Activated T-cell treated with anti-CD3 and anti-CD28 coated beads, Interleukin-2, amount 50 U/mL, for 24 hours (primary cell): ENCODE data around the gene RAB6B.
"Not testable (repeated sequence)": the region's sequence is repeated elsewhere in the genome, so short reads cannot be mapped to it uniquely, and the experiment has no call there.

ENCODE experiments used
- DNase-seq: peaks from one replicate; pipeline ENCODE4 v3.0.0-alpha.2; 2020
- H3K27ac Mint-ChIP-seq: 2 replicates; pipeline ENCODE4 v1.8.0; 2020; ENCODE audit warnings: mild to moderate bottlenecking, mixed read lengths
- H3K27me3 Mint-ChIP-seq: 2 replicates; pipeline ENCODE4 v1.8.0; 2020; ENCODE audit warnings: mixed read lengths
- H3K36me3 Mint-ChIP-seq: 2 replicates; pipeline ENCODE4 v1.8.0; 2020; ENCODE audit warnings: low read depth, mixed read lengths
- H3K4me1 Mint-ChIP-seq: 2 replicates; pipeline ENCODE4 v1.8.0; 2020; ENCODE audit warnings: low read depth, mixed read lengths
- H3K4me3 Mint-ChIP-seq: 2 replicates; pipeline ENCODE4 v1.8.0; 2020; ENCODE audit warnings: mild to moderate bottlenecking, moderate library complexity, mixed read lengths
- H3K9me3 Mint-ChIP-seq: 2 replicates; pipeline ENCODE4 v1.8.0; 2020; ENCODE audit warnings: mixed read lengths

Gene RAB6B

DNA sequence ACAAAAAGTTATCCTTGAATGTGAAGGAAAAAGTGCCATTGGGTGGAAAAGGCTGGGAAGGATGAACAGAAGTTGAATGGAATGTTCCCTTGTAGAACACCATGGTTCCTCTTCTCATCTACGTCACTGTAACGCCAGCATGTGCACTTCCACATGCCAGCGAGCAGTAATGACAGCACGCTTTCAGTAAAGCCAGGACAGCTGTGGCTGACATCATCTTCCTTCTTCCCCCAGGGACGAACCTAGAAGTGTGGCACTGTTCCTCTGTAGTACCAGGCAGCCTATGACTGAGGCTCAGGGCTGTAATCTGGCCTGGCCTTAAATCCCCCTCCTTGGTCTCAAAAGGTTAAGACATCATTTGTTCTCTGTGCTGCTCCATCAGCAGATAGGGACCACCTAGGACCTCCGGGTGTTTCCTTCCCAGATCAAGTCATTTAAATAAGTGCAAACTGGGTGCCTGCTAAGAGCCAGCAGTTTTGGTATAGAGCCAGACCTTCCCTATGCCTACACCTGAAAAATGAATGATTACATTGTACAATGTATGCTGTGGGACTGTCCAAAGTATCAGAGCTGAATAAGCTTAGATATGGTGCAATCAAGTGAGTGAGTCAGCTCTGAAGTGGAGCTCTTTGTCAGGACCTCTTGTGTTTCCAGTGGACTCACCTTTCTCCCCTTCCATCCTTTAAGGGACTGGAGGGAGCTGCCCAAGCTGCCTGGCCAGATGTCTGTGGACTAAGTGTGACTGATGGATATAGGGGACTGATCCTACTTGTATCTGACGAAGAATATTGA, 95.7 kb downstream of the RAB6B start:
- DNase-seq: no peak
- Mint-ChIP-seq H3K4me3 (no peak overlapping the region), H3K4me1 (peaks cover 7% of the 10 kb centered on the region), H3K27me3 (peaks cover 25% of the 10 kb centered on the region), H3K27ac (no peak overlapping the region), H3K36me3 (no peaks in the 10 kb centered on the region), H3K9me3 (no peaks in the 10 kb centered on the region)

DNA sequence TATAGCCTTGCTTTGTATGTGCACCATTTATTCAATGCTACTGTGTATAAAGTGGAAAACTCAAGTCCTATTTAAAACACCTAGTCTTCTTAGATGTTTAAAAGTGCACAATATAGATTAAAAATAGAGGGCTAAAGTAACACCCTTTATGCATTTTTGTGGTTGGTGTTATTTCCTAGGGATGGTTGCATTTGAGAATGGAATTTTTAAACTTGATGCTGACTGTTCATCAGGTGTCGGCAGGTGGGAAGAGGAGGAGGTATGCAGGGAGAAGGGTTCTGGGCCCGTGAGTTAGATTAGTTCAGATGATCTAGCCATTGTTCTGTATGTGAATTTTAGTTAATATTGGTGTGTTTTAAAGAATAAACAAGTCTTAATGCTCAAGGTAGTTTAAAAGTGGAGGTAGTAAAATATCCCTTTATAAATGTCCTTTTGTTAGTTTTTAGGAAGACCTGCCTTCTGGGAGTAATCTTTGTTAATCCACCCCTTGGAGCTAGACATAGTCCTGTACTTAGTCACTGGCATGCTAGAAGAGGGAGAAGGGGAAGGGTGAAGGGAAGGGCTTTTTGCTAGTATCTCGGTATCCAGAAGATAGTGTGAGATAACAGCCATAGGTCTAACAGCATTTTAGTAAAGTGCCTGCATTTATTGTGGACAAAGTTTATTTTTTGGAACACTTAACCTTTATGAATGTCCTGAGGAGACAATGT, 98.1 kb downstream of the RAB6B start:
- H3K4me1 Mint-ChIP-seq: no peaks in the 10 kb centered on the region
- H3K27ac Mint-ChIP-seq: no peak overlapping the region
- H3K9me3 Mint-ChIP-seq: peaks cover 5% of the 10 kb centered on the region
- no peak overlapping the region for H3K4me3 Mint-ChIP-seq
- DNase-seq: no peak
- H3K36me3 Mint-ChIP-seq: no peaks in the 10 kb centered on the region
- H3K27me3 Mint-ChIP-seq: peaks cover 25% of the 10 kb centered on the region

DNA sequence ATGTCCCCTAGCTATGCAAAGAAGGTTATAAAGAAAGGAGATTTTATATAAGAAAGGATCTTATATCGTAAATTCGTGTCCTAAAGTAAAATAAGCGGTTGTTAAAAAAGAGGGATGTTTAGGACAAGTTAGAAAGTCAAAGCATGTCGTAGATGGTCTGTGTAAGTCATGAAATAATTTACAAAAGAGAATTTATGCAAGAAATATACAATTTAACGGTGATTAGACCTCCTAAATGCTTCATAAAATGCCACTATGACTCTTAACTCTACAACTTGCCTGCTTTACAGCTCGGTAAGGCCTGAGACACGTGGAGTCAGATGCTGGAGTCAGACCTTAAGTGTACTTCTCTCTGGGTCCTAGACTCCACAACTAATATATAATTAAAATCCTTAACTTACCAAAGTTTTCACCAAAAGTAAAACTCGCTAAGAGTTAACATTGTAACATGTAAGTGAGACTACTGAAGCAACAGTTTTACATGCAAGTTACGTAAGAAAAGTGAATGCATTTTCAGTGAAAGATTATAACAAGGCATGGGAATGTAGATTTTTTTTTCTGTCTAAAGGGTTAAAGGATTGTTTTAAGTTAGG, 103.4 kb downstream of the RAB6B start:
- DNase-seq: no peak
- Mint-ChIP-seq H3K4me3 (no peak overlapping the region), H3K4me1 (no peaks in the 10 kb centered on the region), H3K27ac (no peak overlapping the region), H3K36me3 (no peaks in the 10 kb centered on the region), H3K27me3 (peaks cover 7% of the 10 kb centered on the region), H3K9me3 (peaks cover 12% of the 10 kb centered on the region)

DNA sequence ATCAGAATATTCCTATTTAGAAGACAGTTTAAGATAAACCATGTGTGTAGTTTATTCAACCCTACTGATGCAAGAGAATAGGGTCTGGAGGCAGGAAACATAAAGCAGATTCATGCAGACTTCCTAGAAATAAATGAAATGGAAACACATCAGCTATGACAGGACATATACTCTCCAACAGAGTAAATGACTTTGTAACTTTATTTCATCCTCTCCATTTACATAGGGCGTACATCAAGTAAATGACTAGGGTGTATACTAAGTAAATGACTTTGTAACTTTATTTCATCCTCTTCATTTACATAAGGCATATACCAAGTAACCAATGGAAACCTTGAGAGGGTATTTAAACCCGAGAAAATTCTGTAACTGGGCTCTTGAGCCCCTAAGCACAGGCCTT, 107.7 kb downstream of the RAB6B start:
- H3K9me3 Mint-ChIP-seq: peaks cover 13% of the 10 kb centered on the region
- no peaks in the 10 kb centered on the region for H3K4me1 Mint-ChIP-seq
- H3K27me3 Mint-ChIP-seq: no peaks in the 10 kb centered on the region
- no peak overlapping the region for H3K27ac Mint-ChIP-seq
- no peak overlapping the region for H3K4me3 Mint-ChIP-seq
- H3K36me3 Mint-ChIP-seq: no peaks in the 10 kb centered on the region
- DNase-seq: no peak

DNA sequence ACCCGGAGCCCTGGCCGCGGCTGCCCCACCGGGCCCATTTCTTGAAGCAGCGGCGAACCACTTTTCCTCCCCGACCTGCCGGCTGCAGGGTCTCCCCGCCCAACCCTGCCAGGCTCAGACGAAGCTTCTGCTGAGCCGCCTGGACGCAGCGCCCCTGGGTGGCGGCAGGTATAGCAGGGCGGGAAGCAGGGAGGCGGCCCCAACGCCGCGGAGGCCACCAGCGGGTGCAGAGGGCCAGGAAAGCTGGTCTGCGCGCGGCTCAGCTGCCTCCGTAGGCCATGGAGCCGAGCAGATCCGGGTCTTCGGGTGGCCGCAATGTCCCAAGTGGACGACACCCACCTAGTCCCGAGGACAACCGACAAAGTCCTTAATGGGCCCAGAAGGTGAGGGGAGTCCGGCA, 111.9 kb downstream of the RAB6B start:
- Mint-ChIP-seq H3K4me3 (no peak overlapping the region), H3K27ac (no peak overlapping the region), H3K9me3 (peaks cover 2% of the 10 kb centered on the region), H3K4me1 (no peaks in the 10 kb centered on the region), H3K36me3 (no peaks in the 10 kb centered on the region), H3K27me3 (peaks cover 17% of the 10 kb centered on the region)
- no peak for DNase-seq

DNA sequence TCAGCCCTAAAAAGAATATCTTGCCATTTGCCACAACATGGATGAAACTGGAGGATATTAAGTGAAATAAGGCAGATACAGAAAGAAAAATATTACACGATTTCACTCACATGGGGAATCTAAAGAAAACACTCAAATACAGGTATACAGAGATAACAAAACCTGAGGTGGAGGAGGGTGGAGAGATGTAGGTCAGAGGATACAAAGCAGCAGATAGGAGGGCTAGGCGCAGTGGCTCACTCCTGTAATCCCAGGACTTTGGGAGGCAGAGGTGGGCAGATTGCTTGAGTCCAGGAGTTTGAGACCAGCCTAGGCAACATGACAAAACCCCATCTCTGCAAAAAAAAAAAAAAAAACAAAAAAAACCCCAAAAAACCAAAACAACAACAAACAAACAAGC, 113.2 kb downstream of the RAB6B start:
- DNase-seq: no peak
- H3K9me3 Mint-ChIP-seq: peaks cover 2% of the 10 kb centered on the region
- H3K4me3 Mint-ChIP-seq: no peak overlapping the region
- no peaks in the 10 kb centered on the region for H3K4me1 Mint-ChIP-seq
- no peak overlapping the region for H3K27ac Mint-ChIP-seq
- H3K27me3 Mint-ChIP-seq: peaks cover 18% of the 10 kb centered on the region
- H3K36me3 Mint-ChIP-seq: no peaks in the 10 kb centered on the region

DNA sequence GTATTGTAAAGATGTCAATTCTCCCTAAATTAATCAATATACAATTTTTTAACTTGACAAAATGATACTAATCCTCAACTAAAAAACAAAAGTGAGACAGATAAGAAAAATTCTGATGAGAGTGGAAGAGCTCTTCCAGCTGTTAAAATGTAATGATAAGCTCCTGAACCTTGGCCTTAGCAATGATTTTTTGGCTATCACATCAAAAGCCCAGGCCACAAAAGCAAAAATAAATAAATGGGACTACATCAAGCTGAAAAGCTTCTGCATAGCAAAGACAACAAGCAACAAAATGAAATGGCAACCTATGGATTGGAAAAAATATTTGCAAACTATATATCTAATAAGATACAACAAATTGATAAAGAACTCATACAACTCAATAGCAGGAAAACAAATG, 114.1 kb downstream of the RAB6B start:
- H3K4me3 Mint-ChIP-seq: no peak overlapping the region
- H3K4me1 Mint-ChIP-seq: no peaks in the 10 kb centered on the region
- H3K27me3 Mint-ChIP-seq: peaks cover 23% of the 10 kb centered on the region
- no peak overlapping the region for H3K27ac Mint-ChIP-seq
- DNase-seq: no peak
- peaks cover 2% of the 10 kb centered on the region for H3K9me3 Mint-ChIP-seq
- H3K36me3 Mint-ChIP-seq: no peaks in the 10 kb centered on the region

DNA sequence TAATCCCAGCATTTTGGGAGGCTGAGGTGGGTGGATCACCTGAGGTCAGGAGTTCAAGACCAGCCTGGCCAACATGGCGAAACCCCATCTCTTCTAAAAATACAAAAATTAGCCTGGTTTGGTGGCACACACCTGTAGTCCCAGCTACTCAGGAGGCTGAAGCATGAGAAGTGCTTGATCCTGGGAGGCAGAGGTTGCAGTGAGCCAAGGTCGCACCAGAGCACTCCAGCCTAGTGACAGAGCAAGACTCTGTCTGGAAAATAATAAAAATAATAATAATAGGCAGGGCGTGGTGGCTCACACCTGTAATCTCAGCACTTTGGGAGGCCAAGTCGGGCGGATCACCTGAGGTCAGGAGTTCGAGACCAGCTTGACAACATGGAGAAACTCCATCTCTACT, 114.9 kb downstream of the RAB6B start:
- not testable (repeated sequence) for H3K9me3 Mint-ChIP-seq, H3K4me1 Mint-ChIP-seq, H3K27ac Mint-ChIP-seq, H3K4me3 Mint-ChIP-seq, DNase-seq, H3K36me3 Mint-ChIP-seq
- peaks cover 26% of the 10 kb centered on the region for H3K27me3 Mint-ChIP-seq

DNA sequence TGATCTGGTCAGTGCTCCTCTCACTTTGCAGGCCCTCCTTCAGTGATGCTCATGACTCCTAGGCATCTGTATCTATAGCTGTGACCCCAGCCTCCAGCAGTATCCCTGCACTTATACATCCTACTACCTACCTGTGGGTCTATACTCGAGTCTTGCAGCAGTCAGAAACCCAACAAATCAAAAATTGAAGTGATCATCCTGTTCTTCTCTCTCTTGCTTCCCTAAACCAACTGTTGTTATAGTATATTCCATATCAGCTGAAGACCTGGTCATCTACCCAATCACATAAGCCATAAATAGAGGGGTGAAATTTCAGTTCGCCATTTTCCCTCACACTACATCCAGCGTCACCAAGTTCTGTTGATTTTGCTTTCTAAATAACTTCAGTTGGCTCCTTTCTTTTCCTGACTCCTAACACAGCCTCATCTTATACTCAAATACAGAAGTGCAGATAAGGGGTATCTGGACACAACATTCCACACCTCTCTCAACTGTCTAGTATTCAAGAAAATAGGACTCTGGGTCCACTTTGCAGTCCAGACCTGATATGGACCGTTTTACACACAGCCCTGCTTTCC, 116.0 kb downstream of the RAB6B start:
- DNase-seq: no peak
- no peaks in the 10 kb centered on the region for H3K4me1 Mint-ChIP-seq
- peaks cover 2% of the 10 kb centered on the region for H3K9me3 Mint-ChIP-seq
- H3K27me3 Mint-ChIP-seq: peaks cover 33% of the 10 kb centered on the region
- H3K4me3 Mint-ChIP-seq: no peak overlapping the region
- H3K27ac Mint-ChIP-seq: no peak overlapping the region
- no peaks in the 10 kb centered on the region for H3K36me3 Mint-ChIP-seq

DNA sequence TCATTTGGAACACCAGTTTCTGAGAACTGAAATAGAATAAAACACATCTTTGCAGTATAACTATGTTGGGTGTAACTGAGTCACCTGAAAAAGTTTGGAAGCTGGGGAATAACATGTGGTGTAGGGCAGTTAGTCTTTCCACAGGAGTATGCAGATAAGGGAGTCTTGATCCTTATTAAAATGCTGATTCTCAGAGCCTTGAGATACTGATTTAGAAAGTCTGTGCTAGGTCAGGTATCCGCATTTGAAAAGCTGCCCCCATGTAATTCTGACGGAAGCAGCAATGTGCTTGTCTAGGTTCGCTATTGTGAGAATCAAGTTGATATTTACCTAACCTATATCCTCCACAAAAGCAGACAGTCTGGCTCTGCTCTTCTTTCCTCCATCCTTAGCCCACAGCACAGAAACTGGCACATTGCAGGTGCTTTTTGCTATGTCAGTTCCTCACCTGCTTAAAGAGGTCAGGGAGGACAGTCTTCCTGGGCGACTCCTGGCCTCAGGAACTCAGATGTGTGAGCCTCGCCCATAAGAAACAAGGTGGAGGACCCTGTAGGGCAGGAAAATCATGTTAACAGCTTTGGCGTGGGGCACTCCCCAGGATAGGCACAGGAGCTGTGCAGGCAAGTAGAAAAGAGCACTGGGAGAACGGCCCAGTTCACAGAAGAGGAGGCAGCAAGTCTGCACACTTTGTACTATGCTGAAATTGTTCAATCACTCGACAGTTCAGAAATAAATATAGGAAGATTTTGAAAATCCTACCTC, 117.7 kb downstream of the RAB6B start:
- no peak for DNase-seq
- Mint-ChIP-seq H3K36me3 (no peaks in the 10 kb centered on the region), H3K27me3 (peaks cover 39% of the 10 kb centered on the region), H3K27ac (no peak overlapping the region), H3K9me3 (no peaks in the 10 kb centered on the region), H3K4me1 (no peaks in the 10 kb centered on the region), H3K4me3 (no peak overlapping the region)

DNA sequence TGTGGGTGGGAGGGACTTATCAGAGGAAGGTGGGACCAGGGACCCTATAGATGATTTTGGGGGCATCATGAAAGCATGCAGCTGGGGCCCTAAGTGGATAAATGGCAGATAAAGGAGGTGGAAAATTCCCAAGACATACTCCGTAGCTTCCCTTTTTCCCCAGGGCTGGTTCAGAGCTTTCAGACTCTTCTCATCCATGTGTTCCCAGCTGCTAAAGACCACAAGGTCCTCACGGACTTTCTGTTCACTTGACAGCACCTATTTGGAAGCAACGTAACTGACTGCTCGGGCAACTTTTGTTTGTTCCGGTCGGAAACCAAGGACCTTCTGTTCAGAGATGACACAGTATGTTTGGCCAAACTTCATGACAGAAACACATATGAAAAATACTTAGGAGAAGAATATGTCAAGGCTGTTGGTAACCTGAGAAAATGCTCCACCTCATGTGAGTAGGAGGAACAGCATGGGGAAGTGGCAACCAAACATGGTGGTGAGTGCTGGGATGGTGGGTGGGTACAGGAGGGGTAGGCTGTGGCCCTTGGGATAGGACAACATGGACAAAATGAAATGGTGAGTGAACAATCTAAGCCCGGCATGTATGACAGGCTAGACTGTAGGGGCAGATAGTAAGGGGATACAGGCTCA, 118.8 kb downstream of the RAB6B start:
- DNase-seq: no peak
- no peaks in the 10 kb centered on the region for H3K9me3 Mint-ChIP-seq
- H3K36me3 Mint-ChIP-seq: no peaks in the 10 kb centered on the region
- no peak overlapping the region for H3K4me3 Mint-ChIP-seq
- H3K4me1 Mint-ChIP-seq: no peaks in the 10 kb centered on the region
- H3K27me3 Mint-ChIP-seq: peaks cover 35% of the 10 kb centered on the region
- no peak overlapping the region for H3K27ac Mint-ChIP-seq

DNA sequence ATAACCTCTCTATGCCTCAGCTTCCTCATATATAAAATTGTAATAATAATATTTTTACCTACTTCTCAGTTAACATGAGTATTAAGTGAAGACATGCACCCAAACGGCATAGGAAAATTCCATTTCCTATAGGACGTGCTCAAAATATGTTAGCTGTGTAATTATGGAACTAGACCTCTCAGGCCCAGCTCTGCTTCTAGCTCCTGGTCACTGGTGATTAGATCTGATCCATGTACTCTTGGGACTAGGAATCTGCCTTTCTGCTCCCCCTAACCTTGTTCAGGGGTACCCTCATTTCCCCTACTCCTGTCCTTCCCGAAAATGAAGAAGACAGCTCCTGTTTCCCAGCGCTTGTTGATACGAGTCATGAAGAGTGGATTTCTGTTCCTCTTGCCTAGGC, 119.8 kb downstream of the RAB6B start:
- Mint-ChIP-seq H3K27me3 (peaks cover 38% of the 10 kb centered on the region), H3K4me1 (no peaks in the 10 kb centered on the region), H3K36me3 (no peaks in the 10 kb centered on the region), H3K4me3 (no peak overlapping the region), H3K9me3 (no peaks in the 10 kb centered on the region), H3K27ac (no peak overlapping the region)
- no peak for DNase-seq

DNA sequence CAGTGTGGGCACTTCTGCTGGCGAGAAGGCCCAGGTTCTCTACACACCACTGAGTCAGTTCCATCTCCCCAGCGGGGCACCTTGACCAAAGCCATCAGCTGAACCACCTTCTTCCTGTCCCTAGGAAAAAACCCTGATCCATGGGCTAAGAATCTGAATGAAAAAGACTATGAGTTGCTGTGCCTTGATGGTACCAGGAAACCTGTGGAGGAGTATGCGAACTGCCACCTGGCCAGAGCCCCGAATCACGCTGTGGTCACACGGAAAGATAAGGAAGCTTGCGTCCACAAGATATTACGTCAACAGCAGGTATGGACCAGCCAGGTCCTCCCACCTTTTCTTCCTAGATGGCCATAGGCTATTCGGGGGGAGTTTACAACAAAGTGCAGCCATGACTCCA, 120.4 kb downstream of the RAB6B start:
- Mint-ChIP-seq H3K36me3 (no peaks in the 10 kb centered on the region), H3K4me1 (no peaks in the 10 kb centered on the region), H3K9me3 (no peaks in the 10 kb centered on the region), H3K4me3 (no peak overlapping the region), H3K27me3 (peaks cover 38% of the 10 kb centered on the region), H3K27ac (no peak overlapping the region)
- no peak for DNase-seq
